HepG2 (cell line): ENCODE measurements around the gene SCAF8. TPM values are rescaled to one million over a fixed set of nuclear protein-coding genes. Genes with fewer than 3 reads are reported as not detected.
A peak's percentile ranks its signal among the peaks of the same experiment; 100 is the strongest.

Source experiments
- ATAC-seq: fragments of 200-7000 bp; cut with Tn5 transposase; 3 replicates; pipeline ENCODE4 v1.9.1; 2020; ENCODE audit warnings: mild to moderate bottlenecking, moderate library complexity
- BruUV-seq: library from RNA; stranded (reverse); fragments of 400-500 nt; replicated peaks from 2 replicates; lab custom pipeline; 2021; lab: Mats Ljungman, UMichigan
- CTCF ChIA-PET: fragments of 300-600 bp; formaldehyde crosslinking; extraction: SDS; loops from one replicate; lab custom pipeline; 2021; ENCODE audit warnings: low total read pairs, inconsistent platforms, low intra/inter-chr PET ratio; lab: Yijun Ruan, JAX
- POLR2A ChIA-PET: fragments of 350-600 bp; sonication (Branson Sonifier 250); formaldehyde crosslinking; loops from one replicate; lab custom pipeline; 2020; ENCODE audit warnings: antibody characterized with exemption, inconsistent platforms; lab: Yijun Ruan, JAX
- DNase-seq: peaks from one replicate; pipeline ENCODE4 v3.0.0-alpha.2; 2015; ENCODE audit warnings: low spot score
- FAIRE-seq: peaks from 3 replicates; lab custom pipeline; 2011; peaks lifted over from hg19 to GRCh38; lab: Jason Lieb, UNC
- H2AFZ ChIP-seq: one replicate; pipeline ENCODE4 v1.6.1; 2011; ENCODE audit warnings: low read length, inconsistent platforms
- H3K27ac ChIP-seq: fragments of 300-600 bp; 3 replicates; pipeline ENCODE4 v1.8.0; 2011; ENCODE audit warnings: mixed run types, mild to moderate bottlenecking, mixed read lengths, low read length, inconsistent platforms; ENCODE audit not compliant: insufficient read depth; ENCODE audit errors: extremely low read length
- H3K27me3 ChIP-seq, 2 experiments: fragments of 200-600 bp in 1 of 2; 2 replicates in 1 of 2; 3 replicates in 1 of 2; pipeline versions ENCODE4 v1.6.0 to v1.8.0; 2011; ENCODE audit warnings: low read length in 2 of 2, mild to moderate bottlenecking in 2 of 2, moderate library complexity in 2 of 2, inconsistent platforms in 1 of 2; ENCODE audit not compliant: insufficient read depth in 2 of 2, control insufficient read depth in 1 of 2
- H3K36me3 ChIP-seq, 2 experiments: fragments of 200-600 bp in 1 of 2; replicated peaks in 1 of 2; 2 replicates in 1 of 2; 3 replicates in 1 of 2; pipeline versions ENCODE4 v1.5.1 to v1.8.0; 2011; ENCODE audit warnings: low read length in 2 of 2, inconsistent platforms in 1 of 2; ENCODE audit not compliant: insufficient read depth in 2 of 2, control insufficient read depth in 1 of 2
- H3K4me1 ChIP-seq: 2 replicates; pipeline ENCODE4 v1.5.1; 2012; ENCODE audit warnings: low read length, inconsistent platforms; ENCODE audit not compliant: insufficient read depth
- H3K4me2 ChIP-seq: 2 replicates; pipeline ENCODE4 v1.6.0; 2011; ENCODE audit warnings: low read depth, low read length, inconsistent platforms
- H3K4me3 ChIP-seq, 3 experiments: fragments of 200-600 bp in 1 of 3; sonication (generic), shearing (Covaris generic) in 1 of 3; replicated peaks in 1 of 3; 2 replicates each; pipeline ENCODE4 v1.5.1; 2011 to 2016; ENCODE audit warnings: low read length in 3 of 3, inconsistent platforms in 2 of 3, low read depth in 2 of 3, mild to moderate bottlenecking in 2 of 3, control low read depth in 1 of 3, mixed read lengths in 1 of 3; ENCODE audit not compliant: insufficient read depth in 1 of 3
- H3K79me2 ChIP-seq: one replicate; pipeline ENCODE4 v1.6.1; 2011; ENCODE audit warnings: low read length, inconsistent platforms; ENCODE audit not compliant: insufficient read depth
- H3K9ac ChIP-seq: 2 replicates; pipeline ENCODE4 v1.6.0; 2011; ENCODE audit warnings: mild to moderate bottlenecking, low read depth, low read length, inconsistent platforms; ENCODE audit not compliant: insufficient read depth
- H3K9me3 ChIP-seq: 2 replicates; pipeline ENCODE4 v1.5.1; 2012; ENCODE audit warnings: mild to moderate bottlenecking, low read length
- H4K20me1 ChIP-seq: 2 replicates; pipeline ENCODE4 v1.6.0; 2011; ENCODE audit warnings: inconsistent platforms, mild to moderate bottlenecking, low read length, moderate library complexity; ENCODE audit not compliant: insufficient read depth
- AGO1 ChIP-seq: fragments of 200-400 bp; formaldehyde crosslinking; IDR thresholded peaks from 2 replicates; pipeline ENCODE4 v1.6.1; 2017; ENCODE audit warnings: mild to moderate bottlenecking, low read depth, low read length, moderate library complexity; ENCODE audit not compliant: poor library complexity, severe bottlenecking
- ATF7-NPFF ChIP-seq: sonication (generic); formaldehyde crosslinking; IDR thresholded peaks from 2 replicates; pipeline ENCODE4 v1.8.1; 2023; ENCODE audit warnings: mild to moderate bottlenecking, low read depth, missing genetic modification reagents, moderate library complexity
- ELF4 ChIP-seq: sonication (generic); formaldehyde crosslinking; IDR thresholded peaks from 2 replicates; pipeline ENCODE4 v1.5.0; 2020; ENCODE audit warnings: missing genetic modification reagents, mild to moderate bottlenecking, moderate library complexity, borderline replicate concordance
- HNF4A ChIP-seq: sonication (generic); formaldehyde crosslinking; IDR thresholded peaks from 2 replicates; pipeline ENCODE4 v1.4.0; 2020; ENCODE audit warnings: missing genetic modification reagents
- IRF2 ChIP-seq: IDR thresholded peaks from 2 replicates; pipeline ENCODE4 v1.6.1; 2018; ENCODE audit warnings: missing genetic modification reagents, missing compliant biosample characterization
- MLLT10 ChIP-seq: sonication (generic); formaldehyde crosslinking; IDR thresholded peaks from 2 replicates; pipeline ENCODE4 v1.4.0; 2020; ENCODE audit warnings: missing genetic modification reagents
- NPAS2 ChIP-seq: sonication (generic); formaldehyde crosslinking; IDR thresholded peaks from 2 replicates; pipeline ENCODE4 v1.8.0; 2022; ENCODE audit warnings: mild to moderate bottlenecking, missing genetic modification reagents, borderline replicate concordance
- RBM22 ChIP-seq: fragments of 200-400 bp; formaldehyde crosslinking; optimal IDR thresholded peaks from 2 replicates; pipeline ENCODE3; 2017; ENCODE audit warnings: mild to moderate bottlenecking, low read length, moderate library complexity
- TP53 ChIP-seq: sonication (generic); formaldehyde crosslinking; conservative IDR thresholded peaks from 2 replicates; pipeline ENCODE4 v1.4.0; 2020; ENCODE audit warnings: missing genetic modification reagents
- TRIM24 ChIP-seq: sonication (generic); formaldehyde crosslinking; IDR thresholded peaks from 2 replicates; pipeline ENCODE4 v1.8.0; 2022; ENCODE audit warnings: mild to moderate bottlenecking, missing genetic modification reagents
- ZNF331 ChIP-seq: sonication (generic); formaldehyde crosslinking; IDR thresholded peaks from 2 replicates; pipeline ENCODE4 v1.4.0; 2020; ENCODE audit warnings: missing genetic modification reagents
- ZNF430 ChIP-seq: sonication (generic); formaldehyde crosslinking; IDR thresholded peaks from 2 replicates; pipeline ENCODE4 v1.9.0; 2021; ENCODE audit warnings: mild to moderate bottlenecking, missing genetic modification reagents
- ZNF878 ChIP-seq: sonication (generic); formaldehyde crosslinking; IDR thresholded peaks from 2 replicates; pipeline ENCODE4 v1.8.1; 2023; ENCODE audit warnings: mild to moderate bottlenecking, missing genetic modification reagents, moderate library complexity
- WGBS: methylation state at CpG from one replicate; pipeline ENCODE4 v1.1.6; 2017; ENCODE audit warnings: low lambda C conversion rate; 5-methylcytosine and 5-hydroxymethylcytosine counted together
- in situ Hi-C: cut with HindIII; loops from 2 replicates; pipeline ENCODE4 v1.10.0; 2017; ENCODE audit warnings: low pct_unique_long_range_greater_than_20kb; ENCODE audit not compliant: extremely low pct_ligation_motif_present
- intact Hi-C: fragments of 100-400 bp; cut with micrococcal nuclease; formaldehyde crosslinking; loops from one replicate; pipeline ENCODE4 v1.10.0; 2022; ENCODE audit not compliant: unreplicated experiment
- polyA plus RNA-seq, 8 experiments: library from polyadenylated mRNA; depleted of rRNA in 3 of 8; stranded (reverse) in 7 of 8; unstranded in 1 of 8; fragments of >200 nt; fragmentation: Illumina TruSeq in 4 of 8; extraction: Trizol in 4 of 8; gene quantifications; 2 replicates each; pipeline versions ENCODE4 v1.2.1 to v1.2.3, GENCODE V29; 2011 to 2016; ENCODE audit warnings: low read depth in 4 of 8, missing spikeins in 1 of 8, mixed read lengths in 1 of 8; ENCODE audit not compliant: insufficient read depth in 1 of 8
- total RNA-seq, 5 experiments: library from RNA; depleted of rRNA; stranded (reverse); fragments of >200 nt; fragmentation: Illumina TruSeq; extraction: Trizol; gene quantifications; 2 replicates each; pipeline ENCODE4 v1.2.3, GENCODE V29; 2016; ENCODE audit warnings: low read depth in 1 of 5
- TF ChIP-seq, protein P1 (sequence below): sonication (generic); formaldehyde crosslinking; IDR thresholded peaks from 2 replicates; pipeline ENCODE4 v1.8.0; 2022; ENCODE audit warnings: missing genetic modification reagents, mild to moderate bottlenecking, moderate library complexity, borderline replicate concordance
- TF ChIP-seq, protein P2 (sequence below): sonication (generic); formaldehyde crosslinking; IDR thresholded peaks from 2 replicates; pipeline ENCODE4 v1.8.1; 2023; ENCODE audit warnings: missing genetic modification reagents, mild to moderate bottlenecking, borderline replicate concordance
- TF ChIP-seq, protein P3 (sequence below): sonication (generic); formaldehyde crosslinking; IDR thresholded peaks from 2 replicates; pipeline ENCODE4 v1.5.0; 2020; ENCODE audit warnings: missing genetic modification reagents

Gene SCAF8
- total and polyA plus RNA-seq, 2 of the 13 experiments (the other 11 are each of a cell fraction or from before 2014, with no cell fraction given) = 15.3 to 40.8 TPM

DNA sequence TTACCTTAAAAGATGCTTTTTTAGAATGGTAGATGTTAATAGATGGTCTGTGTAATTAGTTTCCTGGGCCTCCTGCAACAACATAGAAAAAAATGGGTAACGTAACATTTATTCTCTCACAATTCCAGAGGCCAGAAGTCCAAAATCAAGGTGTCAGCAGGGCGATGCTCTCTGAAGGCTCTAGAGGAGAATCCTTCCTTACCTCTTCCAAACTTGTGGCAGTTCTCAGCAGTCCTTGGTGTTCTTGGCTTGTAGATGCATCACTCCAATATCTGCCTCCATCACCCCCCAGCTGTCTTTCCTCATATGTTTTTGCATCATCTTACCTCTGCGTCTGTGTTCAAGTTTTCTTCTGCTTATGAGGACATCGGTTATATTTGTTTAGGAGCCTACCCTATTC is 107.9 kb downstream of the SCAF8 start:
- 95% methylated on average over 4 of the region's 4 CpGs for WGBS
- Histone ChIP-seq H3K27ac (no peak overlapping the region), H3K79me2 (peaks cover 19% of the 10 kb centered on the region), H3K4me1 (no peaks in the 10 kb centered on the region), H3K4me3 (no peak overlapping the region), H3K36me3 (peaks cover 0 to 8% of the 10 kb centered on the region in 2 experiments; a peak in 4 of 5 replicates), H3K9ac (no peak overlapping the region), H3K9me3 (no peaks in the 10 kb centered on the region), H3K27me3 (no peaks in the 10 kb centered on the region), H4K20me1 (peaks cover 9% of the 10 kb centered on the region), H2AFZ (no peak overlapping the region), H3K4me2 (no peak overlapping the region)
- FAIRE-seq = no peak
- POLR2A ChIA-PET = no interaction called here
- BruUV-seq = no TSS peak
- intact Hi-C loops (no loop called here), in situ Hi-C loops (no loop called here)
- ATAC-seq = no peak
- CTCF ChIA-PET = no interaction called here
- TF ChIP-seq IRF2 (CRISPR knock-in tag) (no peak), TP53 (CRISPR knock-in tag) (no peak), AGO1 (no peak), RBM22 (peak; percentile 75)
- DNase-seq = no peak

DNA sequence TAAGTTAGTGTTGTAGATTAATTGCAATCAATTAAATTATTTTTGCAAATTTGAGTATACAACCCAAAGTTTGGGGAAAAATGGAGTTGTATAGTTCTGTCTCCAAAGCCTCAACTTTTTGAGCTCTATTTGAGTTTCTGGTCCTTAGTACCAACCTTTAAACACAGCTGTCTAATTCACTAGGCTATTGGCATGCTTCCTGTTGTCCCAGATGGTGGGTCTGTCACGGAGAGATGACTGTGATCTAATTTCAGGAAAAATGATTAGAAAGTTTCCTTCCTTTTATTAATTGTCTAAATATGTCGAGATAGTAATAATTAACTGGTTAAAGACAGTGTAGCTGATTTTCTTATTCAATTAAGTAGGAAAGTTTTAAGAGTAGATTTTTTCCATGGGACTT is 109.6 kb downstream of the SCAF8 start:
- Histone ChIP-seq H2AFZ (no peak overlapping the region), H3K27ac (no peak overlapping the region), H4K20me1 (peaks cover 9% of the 10 kb centered on the region), H3K4me3 (no peak overlapping the region), H3K27me3 (no peaks in the 10 kb centered on the region), H3K79me2 (peaks cover 21% of the 10 kb centered on the region), H3K9ac (no peak overlapping the region), H3K4me1 (no peaks in the 10 kb centered on the region), H3K36me3 (peaks cover 0 to 8% of the 10 kb centered on the region in 2 experiments), H3K4me2 (no peak overlapping the region), H3K9me3 (no peaks in the 10 kb centered on the region)
- ChIA-PET CTCF (no interaction called here), POLR2A (no interaction called here)
- in situ Hi-C loops (no loop called here), intact Hi-C loops (no loop called here)
- ATAC-seq (no peak), DNase-seq (no peak), FAIRE-seq (no peak)
- over 99% methylated on average over 2 of the region's 2 CpGs for WGBS
- no TSS peak for BruUV-seq
- TF ChIP-seq ELF4 (CRISPR knock-in tag) = no peak
- TF ChIP-seq, protein P1, sequence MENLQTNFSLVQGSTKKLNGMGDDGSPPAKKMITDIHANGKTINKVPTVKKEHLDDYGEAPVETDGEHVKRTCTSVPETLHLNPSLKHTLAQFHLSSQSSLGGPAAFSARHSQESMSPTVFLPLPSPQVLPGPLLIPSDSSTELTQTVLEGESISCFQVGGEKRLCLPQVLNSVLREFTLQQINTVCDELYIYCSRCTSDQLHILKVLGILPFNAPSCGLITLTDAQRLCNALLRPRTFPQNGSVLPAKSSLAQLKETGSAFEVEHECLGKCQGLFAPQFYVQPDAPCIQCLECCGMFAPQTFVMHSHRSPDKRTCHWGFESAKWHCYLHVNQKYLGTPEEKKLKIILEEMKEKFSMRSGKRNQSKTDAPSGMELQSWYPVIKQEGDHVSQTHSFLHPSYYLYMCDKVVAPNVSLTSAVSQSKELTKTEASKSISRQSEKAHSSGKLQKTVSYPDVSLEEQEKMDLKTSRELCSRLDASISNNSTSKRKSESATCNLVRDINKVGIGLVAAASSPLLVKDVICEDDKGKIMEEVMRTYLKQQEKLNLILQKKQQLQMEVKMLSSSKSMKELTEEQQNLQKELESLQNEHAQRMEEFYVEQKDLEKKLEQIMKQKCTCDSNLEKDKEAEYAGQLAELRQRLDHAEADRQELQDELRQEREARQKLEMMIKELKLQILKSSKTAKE = no peak
- TF ChIP-seq ZNF331 (CRISPR knock-in tag) = no peak
- no peak for TF ChIP-seq ZNF430 (CRISPR knock-in tag)
- TF ChIP-seq ATF7-NPFF (CRISPR knock-in tag) = no peak
- TF ChIP-seq, protein P2, sequence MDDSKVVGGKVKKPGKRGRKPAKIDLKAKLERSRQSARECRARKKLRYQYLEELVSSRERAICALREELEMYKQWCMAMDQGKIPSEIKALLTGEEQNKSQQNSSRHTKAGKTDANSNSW = no peak
- TF ChIP-seq TRIM24 (CRISPR knock-in tag) = no peak
- TF ChIP-seq NPAS2 (CRISPR knock-in tag) = no peak
- no peak for TF ChIP-seq MLLT10
- TF ChIP-seq ZNF878 (CRISPR knock-in tag) = no peak
- no peak for TF ChIP-seq HNF4A (CRISPR knock-in tag)
- TF ChIP-seq, protein P3, sequence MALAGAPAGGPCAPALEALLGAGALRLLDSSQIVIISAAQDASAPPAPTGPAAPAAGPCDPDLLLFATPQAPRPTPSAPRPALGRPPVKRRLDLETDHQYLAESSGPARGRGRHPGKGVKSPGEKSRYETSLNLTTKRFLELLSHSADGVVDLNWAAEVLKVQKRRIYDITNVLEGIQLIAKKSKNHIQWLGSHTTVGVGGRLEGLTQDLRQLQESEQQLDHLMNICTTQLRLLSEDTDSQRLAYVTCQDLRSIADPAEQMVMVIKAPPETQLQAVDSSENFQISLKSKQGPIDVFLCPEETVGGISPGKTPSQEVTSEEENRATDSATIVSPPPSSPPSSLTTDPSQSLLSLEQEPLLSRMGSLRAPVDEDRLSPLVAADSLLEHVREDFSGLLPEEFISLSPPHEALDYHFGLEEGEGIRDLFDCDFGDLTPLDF (CRISPR knock-in tag) = no peak
